Activated naive CD8-positive, alpha-beta T cell (primary cell): ENCODE results near the gene SLC8A3.

Experiments used
- H3K27ac Mint-ChIP-seq: one replicate; pipeline ENCODE4 v1.8.0; 2021; ENCODE audit warnings: mixed read lengths
- H3K27me3 Mint-ChIP-seq: one replicate; pipeline ENCODE4 v1.8.0; 2021; ENCODE audit warnings: mixed read lengths
- H3K36me3 Mint-ChIP-seq: one replicate; pipeline ENCODE4 v1.8.0; 2021; ENCODE audit warnings: mixed read lengths
- H3K4me1 Mint-ChIP-seq: one replicate; pipeline ENCODE4 v1.8.0; 2021; ENCODE audit warnings: low read depth, mixed read lengths
- H3K4me3 Mint-ChIP-seq: one replicate; pipeline ENCODE4 v1.8.0; 2021; ENCODE audit warnings: mild to moderate bottlenecking, mixed read lengths
- H3K9me3 Mint-ChIP-seq: one replicate; pipeline ENCODE4 v1.8.0; 2021; ENCODE audit warnings: low read depth, mixed read lengths

The SLC8A3 gene

GRCh38 chr14:70152081-70152480 lies 36.7 kb downstream of the SLC8A3 start:
- no peak overlapping the region for H3K4me3 Mint-ChIP-seq
- H3K4me1 Mint-ChIP-seq: no peaks in the 10 kb centered on the region
- H3K36me3 Mint-ChIP-seq: no peaks in the 10 kb centered on the region
- peaks cover 7% of the 10 kb centered on the region for H3K27me3 Mint-ChIP-seq
- no peak overlapping the region for H3K27ac Mint-ChIP-seq
- H3K9me3 Mint-ChIP-seq: no peaks in the 10 kb centered on the region

DNA sequence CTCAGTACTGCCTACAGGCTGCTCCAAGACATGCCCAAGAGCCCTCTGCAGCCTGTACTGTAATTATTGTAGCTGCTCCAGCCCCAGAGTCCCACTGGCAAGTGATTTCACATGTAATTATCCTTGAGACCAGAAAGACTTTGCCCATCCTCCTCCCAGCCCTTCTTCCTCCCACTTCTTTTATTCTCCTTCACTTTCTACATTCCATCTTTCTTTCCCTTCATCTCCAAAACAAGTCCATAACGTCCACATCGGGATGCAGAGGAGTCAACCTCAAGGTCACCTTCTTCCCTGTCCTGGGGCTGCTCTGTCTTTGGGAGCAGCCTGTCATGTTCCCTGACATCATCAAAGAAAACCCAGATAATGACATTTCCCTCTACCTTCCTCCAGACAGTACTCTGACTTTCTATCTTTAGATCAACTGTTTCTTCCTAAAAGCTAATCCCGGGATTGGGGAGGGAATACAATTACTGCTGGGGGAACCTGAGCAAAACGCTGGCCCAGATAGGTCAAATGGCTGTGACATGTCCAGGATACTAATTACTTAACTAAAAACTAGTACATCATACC lies 39.1 kb downstream of the SLC8A3 start:
- Mint-ChIP-seq H3K4me3 (no peak overlapping the region), H3K27me3 (peaks cover 5% of the 10 kb centered on the region), H3K36me3 (no peaks in the 10 kb centered on the region), H3K9me3 (no peaks in the 10 kb centered on the region), H3K27ac (no peak overlapping the region), H3K4me1 (no peaks in the 10 kb centered on the region)

DNA sequence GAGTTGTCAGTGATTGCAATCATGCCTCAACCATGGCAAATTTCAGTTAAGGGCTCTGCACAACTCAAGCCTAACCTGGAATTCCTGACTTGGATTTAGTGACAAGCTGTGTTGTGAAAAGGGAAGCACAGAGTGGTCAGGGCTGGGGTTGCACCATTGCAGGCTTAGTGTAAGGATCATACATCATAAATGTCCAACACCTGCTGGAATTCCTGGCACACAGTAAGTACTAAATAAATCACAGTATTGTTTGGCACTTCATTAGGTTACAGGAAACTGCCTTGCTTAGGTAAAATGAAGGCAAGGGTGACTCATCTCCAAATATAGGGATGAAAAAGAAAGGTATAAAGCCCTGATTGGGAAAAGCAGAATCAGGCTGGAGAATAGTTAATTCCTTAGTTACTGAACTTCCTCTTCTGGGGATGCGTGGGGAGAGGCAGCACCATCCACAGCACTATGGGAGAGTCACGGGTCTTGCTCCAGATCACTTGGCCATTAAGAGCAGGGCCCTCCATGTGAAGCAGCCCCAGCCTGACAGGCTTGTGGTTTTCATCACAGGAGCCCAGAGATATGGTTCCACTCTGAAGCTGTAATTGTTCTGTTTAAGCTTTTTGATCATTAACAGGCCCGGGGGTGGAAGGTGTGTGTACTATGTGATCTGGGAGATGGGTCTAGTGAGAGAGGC lies 39.7 kb downstream of the SLC8A3 start:
- peaks cover 5% of the 10 kb centered on the region for H3K27me3 Mint-ChIP-seq
- no peaks in the 10 kb centered on the region for H3K4me1 Mint-ChIP-seq
- no peak overlapping the region for H3K27ac Mint-ChIP-seq
- no peaks in the 10 kb centered on the region for H3K36me3 Mint-ChIP-seq
- H3K9me3 Mint-ChIP-seq: no peaks in the 10 kb centered on the region
- no peak overlapping the region for H3K4me3 Mint-ChIP-seq

DNA sequence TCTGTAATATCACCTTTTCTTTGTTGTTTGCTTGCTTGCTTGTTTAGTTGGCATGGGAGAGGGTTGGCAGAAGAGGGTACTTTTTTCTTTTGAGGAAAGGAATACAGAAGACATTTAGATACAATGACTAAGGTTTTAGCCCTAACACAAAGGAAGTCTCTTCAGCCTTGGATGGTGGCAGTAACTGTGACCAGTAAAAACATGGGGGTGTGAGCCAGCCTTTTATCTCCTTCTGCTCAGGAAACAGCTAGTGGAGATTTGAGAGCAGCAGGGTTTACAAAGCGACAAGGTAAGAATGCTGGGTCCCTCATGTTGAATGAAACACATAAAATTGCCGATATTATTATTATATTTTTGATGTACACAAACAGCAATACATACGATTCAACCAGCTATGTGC lies 40.4 kb downstream of the SLC8A3 start:
- Mint-ChIP-seq H3K36me3 (no peaks in the 10 kb centered on the region), H3K9me3 (no peaks in the 10 kb centered on the region), H3K4me1 (no peaks in the 10 kb centered on the region), H3K27ac (no peak overlapping the region), H3K27me3 (peaks cover 5% of the 10 kb centered on the region), H3K4me3 (no peak overlapping the region)

GRCh38 chr14:70144046-70144445 lies 44.7 kb downstream of the SLC8A3 start:
- H3K27ac Mint-ChIP-seq: no peak overlapping the region
- no peaks in the 10 kb centered on the region for H3K36me3 Mint-ChIP-seq
- no peak overlapping the region for H3K4me3 Mint-ChIP-seq
- H3K9me3 Mint-ChIP-seq: no peaks in the 10 kb centered on the region
- peaks cover 4% of the 10 kb centered on the region for H3K27me3 Mint-ChIP-seq
- no peaks in the 10 kb centered on the region for H3K4me1 Mint-ChIP-seq

DNA sequence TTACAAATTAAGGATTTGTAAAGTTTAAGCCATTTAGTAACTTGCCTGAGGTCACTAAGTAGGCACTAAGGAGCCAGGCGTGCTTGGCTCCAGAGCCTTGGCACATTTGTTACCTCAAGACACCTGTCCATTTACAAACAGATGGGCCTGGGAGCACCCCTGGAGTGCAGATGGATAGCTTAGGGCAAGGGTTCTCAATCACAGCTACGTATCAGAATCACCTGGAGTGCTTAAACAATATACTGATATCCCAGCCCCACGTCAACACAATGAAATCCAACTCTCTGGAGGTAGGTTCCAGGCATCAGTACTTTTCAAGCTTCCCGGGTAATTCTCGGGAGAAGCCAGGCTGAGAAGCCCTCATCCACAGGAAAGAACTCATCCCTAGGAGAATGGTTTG lies 45.4 kb downstream of the SLC8A3 start:
- Mint-ChIP-seq H3K27me3 (peaks cover 4% of the 10 kb centered on the region), H3K9me3 (no peaks in the 10 kb centered on the region), H3K4me1 (no peaks in the 10 kb centered on the region), H3K27ac (no peak overlapping the region), H3K36me3 (no peaks in the 10 kb centered on the region), H3K4me3 (no peak overlapping the region)

- Mint-ChIP-seq H3K9me3 (no peaks in the 10 kb centered on the region), H3K27me3 (peaks cover 4% of the 10 kb centered on the region), H3K4me1 (no peaks in the 10 kb centered on the region), H3K27ac (no peak overlapping the region), H3K4me3 (no peak overlapping the region), H3K36me3 (no peaks in the 10 kb centered on the region)
These were observed 48.1 kb downstream of the SLC8A3 start for GRCh38 chr14:70140614-70141013.

- H3K27ac Mint-ChIP-seq: no peak overlapping the region
- no peaks in the 10 kb centered on the region for H3K36me3 Mint-ChIP-seq
- peaks cover 9% of the 10 kb centered on the region for H3K27me3 Mint-ChIP-seq
- H3K4me3 Mint-ChIP-seq: no peak overlapping the region
- no peaks in the 10 kb centered on the region for H3K4me1 Mint-ChIP-seq
- H3K9me3 Mint-ChIP-seq: no peaks in the 10 kb centered on the region
These were observed 49.4 kb downstream of the SLC8A3 start for GRCh38 chr14:70139384-70139783.

- no peaks in the 10 kb centered on the region for H3K4me1 Mint-ChIP-seq
- no peak overlapping the region for H3K27ac Mint-ChIP-seq
- H3K9me3 Mint-ChIP-seq: no peaks in the 10 kb centered on the region
- no peaks in the 10 kb centered on the region for H3K36me3 Mint-ChIP-seq
- peaks cover 8% of the 10 kb centered on the region for H3K27me3 Mint-ChIP-seq
- H3K4me3 Mint-ChIP-seq: no peak overlapping the region
These were observed 51.0 kb downstream of the SLC8A3 start for GRCh38 chr14:70137788-70138187.

GRCh38 chr14:70133461-70133860 lies 55.3 kb downstream of the SLC8A3 start:
- Mint-ChIP-seq H3K9me3 (no peaks in the 10 kb centered on the region), H3K27me3 (peaks cover 25% of the 10 kb centered on the region), H3K4me3 (no peak overlapping the region), H3K27ac (no peak overlapping the region), H3K36me3 (no peaks in the 10 kb centered on the region), H3K4me1 (no peaks in the 10 kb centered on the region)

GRCh38 chr14:70130482-70130881 lies 58.3 kb downstream of the SLC8A3 start:
- Mint-ChIP-seq H3K4me1 (no peaks in the 10 kb centered on the region), H3K9me3 (no peaks in the 10 kb centered on the region), H3K36me3 (no peaks in the 10 kb centered on the region), H3K27me3 (peaks cover 25% of the 10 kb centered on the region), H3K27ac (no peak overlapping the region), H3K4me3 (no peak overlapping the region)

DNA sequence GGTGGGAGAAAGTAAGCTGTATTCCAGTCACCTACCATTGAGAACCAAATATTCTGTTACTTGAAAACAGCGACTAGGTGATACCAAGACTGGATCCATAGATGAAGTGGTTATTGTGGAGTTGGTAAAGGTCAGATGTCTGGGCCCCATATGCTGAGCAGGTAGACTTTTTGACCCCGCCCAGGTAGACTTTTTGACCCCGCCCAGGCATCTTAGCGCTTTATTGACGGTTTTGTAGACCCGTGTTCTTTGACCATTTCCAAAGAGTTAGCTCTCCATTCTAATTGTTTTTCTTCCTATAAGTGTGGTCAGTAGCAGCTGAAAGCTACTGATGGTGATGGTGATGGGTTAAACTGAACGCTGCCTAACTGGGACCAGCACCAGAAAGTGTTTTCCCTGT lies 61.6 kb downstream of the SLC8A3 start:
- H3K4me1 Mint-ChIP-seq: no peaks in the 10 kb centered on the region
- no peaks in the 10 kb centered on the region for H3K36me3 Mint-ChIP-seq
- no peak overlapping the region for H3K27ac Mint-ChIP-seq
- H3K27me3 Mint-ChIP-seq: peaks cover 18% of the 10 kb centered on the region
- no peak overlapping the region for H3K4me3 Mint-ChIP-seq
- no peaks in the 10 kb centered on the region for H3K9me3 Mint-ChIP-seq

DNA sequence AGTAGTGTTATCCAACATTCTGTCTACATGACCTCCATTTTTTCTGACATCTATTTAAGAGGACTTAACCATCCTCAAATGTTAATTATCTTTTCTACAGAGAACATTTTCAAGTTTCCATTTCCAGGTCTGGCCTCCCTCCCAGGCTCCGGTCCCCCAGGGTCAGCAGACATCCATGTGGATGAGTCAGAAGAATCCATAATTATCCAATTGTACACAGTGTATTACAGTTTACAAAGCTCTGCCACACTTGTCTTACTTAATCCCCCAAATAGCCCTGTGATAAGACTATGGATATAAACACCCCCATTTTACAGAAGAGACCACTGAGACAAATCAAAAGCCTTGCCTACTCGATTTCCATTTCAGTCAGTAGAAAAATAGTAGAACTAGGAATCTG lies 65.0 kb downstream of the SLC8A3 start:
- Mint-ChIP-seq H3K27ac (no peak overlapping the region), H3K4me1 (no peaks in the 10 kb centered on the region), H3K4me3 (no peak overlapping the region), H3K36me3 (no peaks in the 10 kb centered on the region), H3K9me3 (no peaks in the 10 kb centered on the region), H3K27me3 (peaks cover 4% of the 10 kb centered on the region)

DNA sequence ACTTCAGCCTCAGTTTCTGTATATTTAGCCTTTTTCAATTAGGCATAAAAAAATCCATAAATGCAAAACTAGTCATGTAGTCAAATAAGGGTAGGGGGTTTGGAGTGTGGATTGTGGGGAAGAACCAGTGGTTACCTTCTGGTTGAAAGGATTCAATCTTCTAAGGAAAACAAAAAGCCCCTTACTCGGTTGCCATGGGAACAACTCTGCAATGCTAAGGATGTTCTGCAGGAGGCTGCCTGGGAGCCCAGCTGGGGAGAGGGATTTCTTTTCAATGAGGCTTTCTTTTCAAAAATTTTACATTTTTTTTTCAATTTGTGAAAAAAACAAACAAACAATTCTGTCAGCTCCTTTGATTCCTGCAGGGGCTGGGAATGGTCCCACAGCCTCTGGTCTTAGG lies 67.2 kb downstream of the SLC8A3 start:
- H3K9me3 Mint-ChIP-seq: no peaks in the 10 kb centered on the region
- peaks cover 5% of the 10 kb centered on the region for H3K27me3 Mint-ChIP-seq
- H3K27ac Mint-ChIP-seq: no peak overlapping the region
- H3K4me1 Mint-ChIP-seq: no peaks in the 10 kb centered on the region
- H3K36me3 Mint-ChIP-seq: no peaks in the 10 kb centered on the region
- H3K4me3 Mint-ChIP-seq: no peak overlapping the region

GRCh38 chr14:70118064-70118463 lies 70.7 kb downstream of the SLC8A3 start:
- H3K4me1 Mint-ChIP-seq: no peaks in the 10 kb centered on the region
- peaks cover 3% of the 10 kb centered on the region for H3K27me3 Mint-ChIP-seq
- H3K4me3 Mint-ChIP-seq: no peak overlapping the region
- no peak overlapping the region for H3K27ac Mint-ChIP-seq
- no peaks in the 10 kb centered on the region for H3K36me3 Mint-ChIP-seq
- no peaks in the 10 kb centered on the region for H3K9me3 Mint-ChIP-seq

- peaks cover 6% of the 10 kb centered on the region for H3K27me3 Mint-ChIP-seq
- no peak overlapping the region for H3K27ac Mint-ChIP-seq
- no peaks in the 10 kb centered on the region for H3K36me3 Mint-ChIP-seq
- no peaks in the 10 kb centered on the region for H3K9me3 Mint-ChIP-seq
- no peaks in the 10 kb centered on the region for H3K4me1 Mint-ChIP-seq
- H3K4me3 Mint-ChIP-seq: no peak overlapping the region
These were observed 72.5 kb downstream of the SLC8A3 start for GRCh38 chr14:70116278-70116677.
